Measurements from ENCODE around the gene PRDM4. TPM values are rescaled to one million over a fixed set of nuclear protein-coding genes. Genes with fewer than 3 reads are reported as not detected.

The PRDM4 gene
- total RNA-seq, 1 donor from 2014 or later = 22.3 TPM

DNA sequence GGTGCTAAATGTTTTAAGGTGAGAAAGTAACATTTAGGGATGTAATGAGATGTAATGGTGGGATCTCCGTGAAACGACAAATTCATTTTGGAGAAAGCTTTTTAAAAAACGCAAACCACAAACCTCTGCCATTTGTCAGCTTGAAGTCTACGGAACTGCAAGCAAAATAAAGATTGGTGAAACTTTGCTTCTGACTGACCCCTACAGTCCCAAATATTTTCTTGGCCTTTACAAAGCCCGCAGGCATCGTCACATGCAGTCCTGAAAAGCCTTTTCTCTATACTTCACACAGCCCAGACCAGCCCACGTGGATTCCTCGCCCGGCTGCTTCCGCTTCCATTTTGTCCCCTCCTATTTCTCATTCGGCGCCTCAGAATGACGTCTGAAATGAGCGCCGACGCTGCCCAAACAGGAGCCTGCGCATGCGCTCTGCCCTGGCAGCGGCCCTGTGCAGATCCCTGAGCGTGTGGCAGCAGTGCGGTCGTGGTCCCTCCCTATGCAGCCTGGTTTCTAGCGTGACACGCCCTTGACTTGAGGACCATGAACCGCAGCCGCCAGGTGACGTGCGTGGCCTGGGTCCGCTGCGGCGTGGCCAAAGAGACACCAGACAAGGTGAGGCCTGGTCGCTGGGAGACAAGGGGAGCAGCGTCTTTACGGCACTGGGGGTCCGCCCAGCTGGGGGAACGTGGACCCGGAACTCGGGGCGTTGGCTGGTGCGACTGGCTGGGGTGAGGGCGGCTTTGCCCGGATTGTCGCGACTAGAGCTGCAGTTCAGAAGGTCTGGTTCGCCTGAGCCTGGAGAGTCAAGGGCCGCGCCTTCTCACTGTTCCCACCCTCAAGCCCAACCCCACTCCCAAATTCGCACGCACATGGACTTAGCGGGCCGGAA is 75.3 kb downstream of the PRDM4 start, which contains the start of gene PWP1:
TSS of gene PWP1 (plus strand) at position 440 of the 889 bp plus-strand sequence. CDS start at position 541, 101 bp downstream.
- DNase-seq = peak; percentile 98

DNA sequence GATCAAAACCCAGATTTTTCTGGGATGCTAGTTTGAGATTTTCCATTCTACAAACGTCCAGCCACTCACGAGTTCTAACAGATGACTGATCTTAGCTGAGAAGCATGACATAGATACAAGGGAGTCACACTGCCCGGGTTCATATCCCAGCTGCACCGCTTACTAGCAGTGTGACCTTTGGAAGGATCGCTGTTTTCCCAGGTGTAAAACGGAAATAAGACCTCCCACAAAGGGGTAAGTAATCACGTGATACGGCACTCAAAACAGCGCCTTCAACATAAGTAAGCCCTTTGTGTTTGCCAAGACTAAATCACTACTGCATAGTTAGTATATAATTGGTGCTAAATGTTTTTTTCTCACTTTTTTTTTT is 76.0 kb downstream of the PRDM4 start:
- DNase-seq = peak; percentile 48

DNA sequence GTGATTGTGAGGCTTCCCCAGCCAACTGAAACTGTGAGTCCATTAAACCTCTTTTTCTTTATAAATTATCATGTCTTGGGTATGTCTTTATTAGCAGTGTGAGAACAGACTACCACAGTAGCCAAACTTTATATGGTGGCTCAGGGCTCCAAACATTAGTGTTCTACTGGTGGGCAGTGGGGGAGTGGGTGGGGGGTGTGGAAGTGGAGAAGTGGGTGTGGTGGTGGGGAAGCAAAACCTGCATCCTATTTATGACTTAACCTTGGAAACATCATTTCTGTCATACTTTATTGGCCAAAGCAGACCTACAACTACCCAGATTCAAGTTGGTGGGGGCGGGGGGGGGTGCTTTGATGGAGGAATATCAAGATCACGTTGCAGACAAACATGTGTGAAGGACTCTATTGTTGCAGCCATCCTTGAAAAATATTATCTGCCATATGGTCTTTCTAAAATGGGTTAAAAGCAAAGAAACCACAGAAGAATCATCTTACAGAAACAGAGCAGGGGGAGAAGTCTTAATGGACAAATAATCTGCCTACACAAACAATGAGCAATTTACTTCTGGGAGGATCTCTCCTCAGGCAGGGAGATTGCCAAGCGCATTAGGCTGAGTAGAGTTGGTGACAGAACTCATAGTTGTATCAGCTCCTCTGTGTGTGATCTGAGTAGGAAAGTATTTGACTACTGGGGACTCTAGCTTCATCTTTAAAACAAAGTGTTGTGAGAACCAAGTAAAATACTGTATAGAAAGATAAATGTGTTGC is 76.7 kb downstream of the PRDM4 start:
- no peak for DNase-seq

Other genes starting within 250 kb of the PRDM4 start
- gene PWP1, start 75.3 kb downstream of the PRDM4 start, total RNA-seq = 118 and 160 TPM in 2 replicates
- gene ASCL4, start 13.6 kb upstream of the PRDM4 start, total RNA-seq = not detected in 2 replicates

Measured in dermis blood vessel endothelial cell (primary cell).